K562 (cell line): Measurements from ENCODE around the gene HSD17B3. TPM values are rescaled to one million over a fixed set of nuclear protein-coding genes. Genes with fewer than 3 reads are reported as not detected.
A peak's percentile ranks its signal among the peaks of the same experiment; 100 is the strongest.

Experiments used
- ATAC-seq: fragments of 200-7000 bp; cut with Tn5 transposase; 3 replicates; pipeline ENCODE4 v1.9.1; 2020; ENCODE audit warnings: moderate library complexity
- BruUV-seq: library from RNA; stranded (reverse); fragments of 400-500 nt; replicated peaks from 2 replicates; lab custom pipeline; 2021; lab: Mats Ljungman, UMichigan
- CTCF ChIA-PET: fragments of 300-600 bp; formaldehyde crosslinking; extraction: SDS; loops from one replicate; lab custom pipeline; 2021; ENCODE audit warnings: low intra/inter-chr PET ratio; lab: Yijun Ruan, JAX
- POLR2A ChIA-PET: fragments of 300-600, 350-650 bp; sonication (Branson Sonifier 250); formaldehyde crosslinking; extraction: SDS; loops from one replicate; lab custom pipeline; 2021; ENCODE audit warnings: antibody characterized with exemption, inconsistent platforms; lab: Yijun Ruan, JAX
- DNase-seq, 4 experiments: peaks; one replicate each; pipeline versions ENCODE4 v3.0.0 to v3.0.0-alpha.2; 2011 to 2018; ENCODE audit warnings: low spot score in 3 of 4, mixed read lengths in 3 of 4; ENCODE audit errors: extremely low read depth in 1 of 4
- FAIRE-seq: peaks from 2 replicates; lab custom pipeline; 2011; peaks lifted over from hg19 to GRCh38; lab: Jason Lieb, UNC
- H2AFZ ChIP-seq: 2 replicates; pipeline ENCODE4 v1.6.0; 2011; ENCODE audit warnings: low read depth, low read length, control low read depth, inconsistent platforms
- H3K27ac ChIP-seq: fragments of 200-600 bp; 3 replicates; pipeline ENCODE4 v1.8.0; 2011; ENCODE audit warnings: low read depth, mild to moderate bottlenecking, control low read depth, inconsistent platforms, low read length, moderate library complexity, mixed read lengths; ENCODE audit errors: extremely low read depth
- H3K27me3 ChIP-seq, 2 experiments: fragments of 300-600 bp in 1 of 2; 2 replicates in 1 of 2; 3 replicates in 1 of 2; pipeline versions ENCODE4 v1.6.0 to v1.8.0; 2011; ENCODE audit warnings: inconsistent platforms in 2 of 2, low read length in 2 of 2, mild to moderate bottlenecking in 1 of 2, mixed read lengths in 1 of 2, moderate library complexity in 1 of 2; ENCODE audit not compliant: control insufficient read depth in 2 of 2, insufficient read depth in 2 of 2
- H3K36me3 ChIP-seq: fragments of 300-600 bp; 3 replicates; pipeline ENCODE4 v1.8.0; 2011; ENCODE audit warnings: mild to moderate bottlenecking, low read length, inconsistent platforms; ENCODE audit not compliant: control insufficient read depth, insufficient read depth
- H3K4me1 ChIP-seq, 2 experiments: fragments of 200-600 bp in 1 of 2; replicated peaks in 1 of 2; 2 replicates in 1 of 2; 3 replicates in 1 of 2; pipeline versions ENCODE4 v1.5.1 to v1.8.0; 2011; ENCODE audit warnings: inconsistent platforms in 2 of 2, low read length in 2 of 2, mild to moderate bottlenecking in 1 of 2, mixed read lengths in 1 of 2, moderate library complexity in 1 of 2; ENCODE audit not compliant: control insufficient read depth in 2 of 2, insufficient read depth in 2 of 2
- H3K4me2 ChIP-seq: 2 replicates; pipeline ENCODE4 v1.6.1; 2011; ENCODE audit warnings: low read length, control low read depth, inconsistent platforms, mixed read lengths; ENCODE audit not compliant: insufficient read depth
- H3K4me3 ChIP-seq: fragments of 200-600 bp; sonication (generic), shearing (Covaris generic); 2 replicates; pipeline ENCODE4 v1.5.1; 2016; ENCODE audit warnings: control low read depth, inconsistent platforms
- H3K79me2 ChIP-seq: fragments of 200-600 bp; 3 replicates; pipeline ENCODE4 v1.8.0; 2011; ENCODE audit warnings: low read length, inconsistent platforms; ENCODE audit not compliant: control insufficient read depth, insufficient read depth
- H3K9ac ChIP-seq, 2 experiments: 2 replicates each; pipeline versions ENCODE4 v1.6.0 to v1.6.1; 2011; ENCODE audit warnings: low read depth in 2 of 2, low read length in 2 of 2, control low read depth in 1 of 2, inconsistent platforms in 1 of 2, mild to moderate bottlenecking in 1 of 2, mixed read lengths in 1 of 2; ENCODE audit not compliant: insufficient read depth in 1 of 2
- H3K9me1 ChIP-seq: one replicate; pipeline ENCODE4 v1.6.0; 2011; ENCODE audit warnings: inconsistent platforms, mild to moderate bottlenecking, low read length, moderate library complexity; ENCODE audit not compliant: control insufficient read depth, insufficient read depth
- H3K9me3 ChIP-seq: replicated peaks from 2 replicates; pipeline ENCODE4 v1.5.1; 2011; ENCODE audit warnings: low read depth, low read length, inconsistent platforms; ENCODE audit not compliant: control insufficient read depth, insufficient read depth
- H4K20me1 ChIP-seq: replicated peaks from 2 replicates; pipeline ENCODE4 v1.6.1; 2011; ENCODE audit warnings: low read length, inconsistent platforms, mixed read lengths; ENCODE audit not compliant: control insufficient read depth, insufficient read depth
- C11orf30 ChIP-seq: fragments of 450-650 bp; IDR thresholded peaks from 2 replicates; pipeline ENCODE4 v1.6.1; 2016; ENCODE audit warnings: low read depth, mild to moderate bottlenecking
- CC2D1A ChIP-seq: fragments of 450-650 bp; IDR thresholded peaks from 2 replicates; pipeline ENCODE4 v1.6.1; 2017; ENCODE audit warnings: mild to moderate bottlenecking
- CEBPB ChIP-seq: fragments of 450-650 bp; IDR thresholded peaks from 2 replicates; pipeline ENCODE4 v1.6.1; 2016; ENCODE audit warnings: missing genetic modification characterization, missing compliant biosample characterization
- FOXP1 ChIP-seq: sonication (generic); formaldehyde crosslinking; IDR thresholded peaks from 2 replicates; pipeline ENCODE4 v1.8.0; 2022; ENCODE audit warnings: mild to moderate bottlenecking, missing genetic modification reagents
- MYC ChIP-seq, 2 experiments: fragments of 250-450 bp in 1 of 2; sonication (Bioruptor Pico) in 1 of 2; IDR thresholded peaks; 2 replicates each; pipeline versions ENCODE4 v1.5.1 to v1.6.1; 2012 to 2021; ENCODE audit warnings: low read depth in 2 of 2, borderline replicate concordance in 1 of 2, improper control_type of control experiment in 1 of 2, low read length in 1 of 2, mild to moderate bottlenecking in 1 of 2, moderate library complexity in 1 of 2
- RAD21 ChIP-seq, 2 experiments: fragments of 250-450 bp in 1 of 2; fragments of 450-650 bp in 1 of 2; sonication (Bioruptor Pico) in 1 of 2; formaldehyde crosslinking in 1 of 2; IDR thresholded peaks in 1 of 2; conservative IDR thresholded peaks in 1 of 2; 2 replicates each; pipeline versions ENCODE4 v1.4.0 to v1.8.0; 2020 to 2022; ENCODE audit warnings: mild to moderate bottlenecking in 2 of 2, moderate library complexity in 1 of 2
- SAFB2 ChIP-seq: fragments of 200-400 bp; formaldehyde crosslinking; IDR thresholded peaks from 2 replicates; pipeline ENCODE4 v1.6.1; 2018; ENCODE audit warnings: borderline replicate concordance, low read length, low read depth, moderate library complexity; ENCODE audit not compliant: severe bottlenecking
- SMC3 ChIP-seq: conservative IDR thresholded peaks from 2 replicates; pipeline ENCODE4 v1.6.1; 2011; ENCODE audit warnings: low read depth, low read length, improper control_type of control experiment; ENCODE audit not compliant: insufficient read depth
- SNIP1 ChIP-seq: fragments of 450-650 bp; IDR thresholded peaks from 2 replicates; pipeline ENCODE4 v1.7.1; 2017; ENCODE audit warnings: low read depth, mild to moderate bottlenecking
- WGBS: fragments of 100-300 bp; shearing (Covaris generic); methylation state at CpG from one replicate; pipeline ENCODE4 v1.1.6; 2016; ENCODE audit warnings: low coverage, mixed read lengths; ENCODE audit not compliant: insufficient coverage; ENCODE audit errors: missing lambda C conversion rate; 5-methylcytosine and 5-hydroxymethylcytosine counted together
- in situ Hi-C: fragments of 300-500 bp; cut with MboI; formaldehyde crosslinking; loops from 4 replicates; pipeline ENCODE4 v1.15.0; 2018; ENCODE audit warnings: inconsistent platforms, mixed read lengths
- intact Hi-C: fragments of 100-400 bp; cut with micrococcal nuclease; formaldehyde crosslinking; loops from 2 replicates; pipeline ENCODE4 v1.14.2; 2022
- polyA plus RNA-seq, 8 experiments: library from polyadenylated mRNA; depleted of rRNA in 4 of 8; stranded (reverse) in 5 of 8; unstranded in 3 of 8; fragments of >200 nt; fragmentation: Nextera tagmentation in 2 of 8; fragmentation: Illumina TruSeq in 1 of 8; extraction: Ambion mirVana in 2 of 8; extraction: Trizol in 1 of 8; gene quantifications; 2 replicates each; pipeline versions ENCODE4 v1.2.1 to v1.2.3, GENCODE V29; 2011 to 2014; ENCODE audit warnings: inconsistent platforms in 1 of 8, missing spikeins in 1 of 8
- total RNA-seq, 7 experiments: library from RNA; depleted of rRNA in 6 of 7; stranded (reverse); fragments of >200 nt in 6 of 7; fragmentation: Illumina TruSeq in 2 of 7; extraction: Trizol in 2 of 7; gene quantifications; 2 replicates each; pipeline versions ENCODE4 v1.2.1 to v1.2.3, GENCODE V29; 2011 to 2021; ENCODE audit warnings: low replicate concordance in 1 of 7
- TF ChIP-seq, protein P1 (sequence below): fragments of 250-450 bp; sonication (Bioruptor Pico); IDR thresholded peaks from 2 replicates; pipeline ENCODE4 v1.8.0; 2022; ENCODE audit warnings: moderate library complexity, mild to moderate bottlenecking, inconsistent platforms

Gene HSD17B3
- total and polyA plus RNA-seq, 9 of the 15 experiments (the other 6 are each of a cell fraction or from before 2014, with no cell fraction given), result not detected

DNA sequence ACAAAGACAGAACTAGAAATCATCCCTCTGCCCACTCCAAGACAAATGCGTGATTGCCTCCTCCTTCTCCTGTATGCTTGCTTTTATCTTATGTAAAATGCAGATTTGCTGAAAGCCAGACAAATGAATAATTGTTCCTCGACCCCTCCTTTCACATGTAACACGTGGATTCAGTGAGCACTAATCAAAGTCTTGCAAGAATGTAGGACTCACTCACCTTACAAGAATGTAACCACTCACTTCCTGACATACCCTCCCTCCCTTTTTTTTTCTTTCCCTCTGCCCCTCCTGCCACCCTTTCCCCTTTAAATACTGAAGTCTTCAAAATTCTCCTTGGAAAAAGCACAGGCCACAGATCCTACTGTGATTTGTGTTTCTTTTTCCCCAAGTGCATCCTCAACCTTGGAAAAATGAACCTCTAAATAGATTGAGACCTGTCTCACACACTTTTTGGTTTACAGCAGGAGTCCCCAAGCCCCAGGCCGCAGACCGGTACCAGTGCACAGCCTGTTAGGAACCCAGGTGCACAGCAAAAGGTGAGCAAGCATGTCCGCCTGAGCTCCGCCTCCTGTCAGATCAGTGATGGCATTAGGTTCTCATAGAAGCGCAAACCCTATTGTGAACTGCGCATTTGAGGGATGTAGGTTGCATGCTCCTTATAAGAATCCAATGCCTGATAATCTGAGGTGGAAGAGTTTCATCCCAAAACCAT lies 29.4 kb upstream of the HSD17B3 start:
- no peaks in the 10 kb centered on the region for H3K9me3 ChIP-seq
- H3K9ac ChIP-seq, result no peak overlapping the region
- no peaks in the 10 kb centered on the region for H3K4me1 ChIP-seq
- in situ Hi-C loops, result loop anchor here (10.0 kb wide), 1 partner anchor 333 kb away; no protein-coding TSS in a partner anchor
- ChIA-PET CTCF (interaction anchor here (0.5 kb wide), 1 partner anchor 14 kb away, joined by 3 read pairs; no protein-coding TSS in a partner anchor), POLR2A (interaction anchor here (0.6 kb wide), 1 partner anchor 995 kb away, joined by 3 read pairs; no protein-coding TSS in a partner anchor)
- H3K79me2 ChIP-seq, result no peaks in the 10 kb centered on the region
- no peak for FAIRE-seq
- H3K4me2 ChIP-seq, result no peak overlapping the region
- intact Hi-C loops, result no loop called here
- no peaks in the 10 kb centered on the region for H3K36me3 ChIP-seq
- no peak for TF ChIP-seq C11orf30
- H3K27me3 ChIP-seq, result no peaks in the 10 kb centered on the region
- no TSS peak for BruUV-seq
- no peaks in the 10 kb centered on the region for H4K20me1 ChIP-seq
- WGBS, result 35% methylated on average over 9 of the region's 9 CpGs
- H2AFZ ChIP-seq, result no peak overlapping the region
- no peaks in the 10 kb centered on the region for H3K9me1 ChIP-seq
- no peak overlapping the region for H3K27ac ChIP-seq
- H3K4me3 ChIP-seq, result no peak overlapping the region
- ATAC-seq, result no peak
- no peak for DNase-seq

DNA sequence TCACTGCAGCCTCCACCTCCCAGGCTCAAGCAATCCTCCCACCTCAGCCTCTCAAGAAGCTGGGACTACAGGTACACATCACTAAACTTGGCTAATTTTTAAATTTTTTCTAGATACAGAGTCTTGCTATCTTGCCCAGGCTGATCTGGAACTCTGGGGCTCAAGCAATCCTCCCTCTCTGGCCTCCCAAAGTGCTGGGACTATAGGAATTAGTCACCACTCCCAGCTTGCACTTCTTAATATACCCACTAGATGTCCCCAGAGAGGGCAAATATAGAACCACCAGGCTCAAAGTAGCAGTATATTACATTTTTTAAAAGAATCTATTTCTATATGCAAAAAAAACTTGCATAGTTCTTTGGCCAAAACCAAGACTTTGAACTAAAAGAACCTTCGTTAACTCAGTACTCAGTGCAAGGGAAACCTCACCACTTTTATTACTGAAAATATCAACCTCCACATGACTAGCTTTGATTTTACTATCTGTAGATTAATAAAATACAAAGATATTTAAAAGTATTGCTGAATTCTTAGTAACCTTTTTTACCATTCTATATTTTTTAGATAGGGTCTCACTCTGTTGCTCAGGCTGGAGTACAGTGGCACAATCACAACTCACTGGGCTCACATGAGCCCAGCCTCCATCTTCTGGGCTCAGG lies 25.8 kb upstream of the HSD17B3 start:
- no peak overlapping the region for H3K4me3 ChIP-seq
- H3K4me1 ChIP-seq, result no peaks in the 10 kb centered on the region
- POLR2A ChIA-PET, result interaction anchor here (0.7 to 1.4 kb wide), 4 partner anchors 12 to 1987 kb away, joined by 3 to 4 read pairs (median 4); no protein-coding TSS in a partner anchor
- H3K27me3 ChIP-seq, result no peaks in the 10 kb centered on the region
- no peaks in the 10 kb centered on the region for H3K79me2 ChIP-seq
- no peaks in the 10 kb centered on the region for H3K9me3 ChIP-seq
- no peaks in the 10 kb centered on the region for H4K20me1 ChIP-seq
- no TSS peak for BruUV-seq
- H3K27ac ChIP-seq, result no peak overlapping the region
- in situ Hi-C loops, result no loop called here
- peak; percentile 84 for FAIRE-seq
- H3K36me3 ChIP-seq, result no peaks in the 10 kb centered on the region
- peak; percentile 52 to 67 (median 66) for DNase-seq
- ATAC-seq, result peak; percentile 85
- H2AFZ ChIP-seq, result no peak overlapping the region
- no peak overlapping the region for H3K4me2 ChIP-seq
- H3K9me1 ChIP-seq, result no peaks in the 10 kb centered on the region
- 0% methylated on average over 1 of the region's 1 CpG for WGBS
- CTCF ChIA-PET, result interaction anchor here (0.6 to 1.3 kb wide), 3 partner anchors 100 to 343 kb away, joined by 3 to 11 read pairs (median 6); no protein-coding TSS in a partner anchor
- no peak overlapping the region for H3K9ac ChIP-seq
- intact Hi-C loops, result loop anchor here (10.0 kb wide), 2 partner anchors 87 to 117 kb away; partner anchors contain the start of gene ZNF367
- TF ChIP-seq CC2D1A, result 0 out of 2 replicates have a peak, but pooled peaks have one; percentile 23
- no peak for TF ChIP-seq SNIP1
- TF ChIP-seq CEBPB, result no peak
- TF ChIP-seq, protein P1, sequence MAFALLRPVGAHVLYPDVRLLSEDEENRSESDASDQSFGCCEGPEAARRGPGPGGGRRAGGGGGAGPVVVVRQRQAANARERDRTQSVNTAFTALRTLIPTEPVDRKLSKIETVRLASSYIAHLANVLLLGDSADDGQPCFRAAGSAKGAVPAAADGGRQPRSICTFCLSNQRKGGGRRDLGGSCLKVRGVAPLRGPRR (CRISPR knock-in tag), result no peak
- TF ChIP-seq SMC3, result 0 out of 2 replicates have a peak, but pooled peaks have one; percentile 18
- TF ChIP-seq MYC (IDR thresholded peaks at IDR 0.05; ENCODE audit: low read depth, low read length), result no peak
- TF ChIP-seq MYC (CRISPR knock-in tag; IDR thresholded peaks at IDR 0.05; ENCODE audit: borderline replicate concordance, low read depth), result no peak
- no peak for TF ChIP-seq SAFB2
- TF ChIP-seq FOXP1 (CRISPR knock-in tag), result no peak
- peak; percentile 64 to 78 for TF ChIP-seq RAD21 (CRISPR knock-in tag; conservative IDR thresholded peaks at IDR 0.05 in 1 of 2, IDR thresholded peaks at IDR 0.05 in 1 of 2)
